K562 (cell line): ENCODE results near the gene UQCRHL. TPM values are rescaled to one million over a fixed set of nuclear protein-coding genes. Genes with fewer than 3 reads are reported as not detected.

Experiments used
- BHLHE40 ChIP-seq: IDR thresholded peaks from 2 replicates; pipeline ENCODE4 v1.6.1; 2011; ENCODE audit warnings: low read length, improper control_type of control experiment
- JUND ChIP-seq, 2 experiments: IDR thresholded peaks; 2 replicates in 1 of 2; 3 replicates in 1 of 2; pipeline ENCODE4 v1.6.1; 2011; ENCODE audit warnings: borderline replicate concordance in 2 of 2, low read depth in 2 of 2, low read length in 2 of 2, improper control_type of control experiment in 1 of 2, missing biosample characterization in 1 of 2, missing genetic modification characterization in 1 of 2, missing genetic modification reagents in 1 of 2
- SMAD1 ChIP-seq: fragments of 150-350 bp; IDR thresholded peaks from 2 replicates; pipeline ENCODE4 v1.6.1; 2014; ENCODE audit warnings: low read length, low read depth; ENCODE audit not compliant: partially characterized antibody
- TGIF2 ChIP-seq: sonication (generic); formaldehyde crosslinking; IDR thresholded peaks from 2 replicates; pipeline ENCODE4 v1.8.1; 2022; ENCODE audit warnings: mild to moderate bottlenecking, missing genetic modification reagents, moderate library complexity
- TRIM24 ChIP-seq, 2 experiments: fragments of 450-650 bp; IDR thresholded peaks; 2 replicates each; pipeline ENCODE4 v1.6.1; 2016
- ZNF24 ChIP-seq: fragments of 450-650 bp; IDR thresholded peaks from 2 replicates; pipeline ENCODE4 v1.6.1; 2016
- ZNF316 ChIP-seq: fragments of 450-650 bp; IDR thresholded peaks from 2 replicates; pipeline ENCODE4 v1.6.1; 2016
- ZNF41 ChIP-seq: fragments of 250-450 bp; sonication (Bioruptor Pico); conservative IDR thresholded peaks from 2 replicates; pipeline ENCODE4 v1.4.0; 2020; ENCODE audit warnings: mild to moderate bottlenecking
- polyA plus RNA-seq, 8 experiments: library from polyadenylated mRNA; depleted of rRNA in 4 of 8; stranded (reverse) in 5 of 8; unstranded in 3 of 8; fragments of >200 nt; fragmentation: Nextera tagmentation in 2 of 8; fragmentation: Illumina TruSeq in 1 of 8; extraction: Ambion mirVana in 2 of 8; extraction: Trizol in 1 of 8; gene quantifications; 2 replicates each; pipeline versions ENCODE4 v1.2.1 to v1.2.3, GENCODE V29; 2011 to 2014; ENCODE audit warnings: inconsistent platforms in 1 of 8, missing spikeins in 1 of 8
- total RNA-seq, 7 experiments: library from RNA; depleted of rRNA in 6 of 7; stranded (reverse); fragments of >200 nt in 6 of 7; fragmentation: Illumina TruSeq in 2 of 7; extraction: Trizol in 2 of 7; gene quantifications; 2 replicates each; pipeline versions ENCODE4 v1.2.1 to v1.2.3, GENCODE V29; 2011 to 2021; ENCODE audit warnings: low replicate concordance in 1 of 7
- TF ChIP-seq, protein P1 (sequence below): fragments of 250-450 bp; sonication (Bioruptor Pico); IDR thresholded peaks from 2 replicates; pipeline ENCODE4 v1.5.0; 2021; ENCODE audit warnings: mild to moderate bottlenecking, moderate library complexity
- TF ChIP-seq, protein P2 (sequence below), 2 experiments: fragments of 450-650 bp in 1 of 2; sonication (generic) in 1 of 2; formaldehyde crosslinking in 1 of 2; IDR thresholded peaks in 1 of 2; conservative IDR thresholded peaks in 1 of 2; 2 replicates each; pipeline versions ENCODE4 v1.6.1 to v1.8.1; 2016 to 2023; ENCODE audit warnings: mild to moderate bottlenecking in 2 of 2, moderate library complexity in 2 of 2, inconsistent platforms in 1 of 2, missing genetic modification reagents in 1 of 2
- TF ChIP-seq, protein P3 (sequence below): fragments of 200-800 bp; sonication (Bioruptor generic); IDR thresholded peaks from 2 replicates; pipeline ENCODE4 v1.6.1; 2016; ENCODE audit warnings: missing genetic modification characterization, missing compliant biosample characterization
- TF ChIP-seq, protein P4 (sequence below): fragments of 250-450 bp; sonication (Bioruptor Pico); IDR thresholded peaks from 2 replicates; pipeline ENCODE4 v1.5.0; 2021
- TF ChIP-seq, protein P5 (sequence below): sonication (generic); formaldehyde crosslinking; IDR thresholded peaks from 2 replicates; pipeline ENCODE4 v1.8.0; 2022; ENCODE audit warnings: missing genetic modification reagents, mild to moderate bottlenecking, moderate library complexity, borderline replicate concordance

UQCRHL gene
- total and polyA plus RNA-seq, 9 of the 15 experiments (the other 6 are each of a cell fraction or from before 2014, with no cell fraction given): 5.1 to 41.3 (median 21.8) TPM

DNA sequence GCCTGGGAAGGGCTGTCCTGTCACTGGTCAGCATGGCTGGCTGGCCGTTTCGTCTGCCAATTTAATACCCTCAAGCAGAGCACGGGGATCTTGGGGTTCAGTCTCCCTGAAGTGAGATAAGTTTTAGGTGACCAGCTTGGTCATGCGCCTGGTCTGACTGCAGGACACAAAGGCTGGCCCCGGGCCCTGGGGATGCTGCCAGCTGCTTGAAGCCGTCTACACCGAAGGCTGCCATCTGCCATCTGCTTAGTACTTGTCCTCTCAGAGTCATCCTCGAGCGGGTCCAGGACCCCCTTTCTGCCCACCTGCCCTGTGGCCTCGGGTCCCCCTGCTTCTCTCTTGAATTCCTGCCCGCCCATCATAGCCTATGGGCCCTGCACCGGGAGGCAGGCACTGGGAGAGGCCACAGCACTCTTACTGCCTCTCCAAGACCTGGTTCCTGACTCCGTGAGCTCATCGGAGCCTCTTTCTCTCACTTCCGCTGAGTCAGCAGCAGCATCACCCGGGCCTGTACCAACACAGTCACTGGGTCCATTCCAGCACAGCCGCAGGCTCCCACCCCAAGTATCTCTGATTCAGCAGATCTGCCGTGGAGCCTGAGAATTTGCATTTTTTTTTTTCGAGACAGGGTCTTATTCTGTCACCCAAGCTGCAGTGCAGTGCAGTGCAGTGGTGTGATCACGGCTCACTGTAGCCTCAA, 41.8 kb downstream of the UQCRHL start (continued):
- TF ChIP-seq, protein P1, sequence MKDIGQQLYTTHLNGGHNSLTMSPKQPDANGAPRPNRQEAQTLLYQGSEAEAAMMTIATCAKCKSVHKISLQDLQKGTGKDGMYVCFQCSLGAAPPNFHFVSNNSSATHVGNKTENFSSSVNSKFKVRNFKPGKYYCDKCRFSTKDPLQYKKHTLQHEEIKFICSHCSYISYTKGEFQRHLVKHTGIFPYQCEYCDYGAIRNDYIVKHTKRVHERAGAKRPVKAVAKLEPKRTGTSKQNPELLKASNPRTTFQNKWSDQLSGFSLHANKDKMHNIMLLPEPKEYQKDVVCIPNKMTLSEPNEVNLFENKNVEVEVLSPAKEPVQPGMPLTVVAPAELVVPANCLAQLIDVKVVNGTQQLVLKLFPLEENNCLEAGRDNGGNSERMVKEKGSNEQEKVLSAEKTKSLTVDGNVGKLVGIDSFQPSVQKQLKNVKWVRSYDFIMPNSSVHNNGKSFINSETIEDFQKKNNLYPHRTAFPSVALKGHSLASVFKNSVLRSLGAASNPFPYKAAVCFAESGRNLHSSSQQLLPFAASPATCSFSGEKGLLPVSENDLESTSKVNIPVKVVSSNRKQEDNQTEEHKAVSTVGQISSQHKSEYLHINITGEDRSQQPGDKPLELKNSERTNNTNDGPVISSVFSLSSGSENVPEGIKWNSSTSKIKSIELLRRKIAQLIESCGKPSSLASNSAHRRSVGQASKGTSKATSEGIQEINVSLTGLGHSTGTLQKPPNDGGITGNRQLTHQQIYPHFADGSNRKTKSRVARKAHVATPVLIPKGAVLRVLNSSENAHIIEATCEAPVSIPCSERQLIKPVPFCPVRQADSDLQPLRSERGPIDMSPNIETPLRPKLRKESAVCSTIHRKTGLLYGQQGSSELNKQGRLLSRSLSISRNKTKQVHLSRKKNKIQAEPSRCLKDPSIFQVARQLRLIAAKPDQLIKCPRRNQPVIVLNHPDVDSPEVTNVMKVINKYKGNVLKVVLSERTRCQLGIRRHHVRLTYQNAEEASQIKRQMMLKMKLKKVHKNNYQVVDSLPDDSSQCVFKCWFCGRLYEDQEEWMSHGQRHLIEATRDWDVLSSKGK: no peak
- TF ChIP-seq TRIM24 (IDR thresholded peaks at IDR 0.05): 0 out of 4 replicates have a peak, but pooled peaks of 1 of the 2 experiments have one; percentile 24
- TF ChIP-seq BHLHE40: peak; percentile 14; the same call in 1 of the 2 replicates
- peak; percentile 69 for TF ChIP-seq JUND (IDR thresholded peaks at IDR 0.05; ENCODE audit: borderline replicate concordance, low read depth, low read length)
- peak; percentile 37; the same call in 1 of the 3 replicates for TF ChIP-seq JUND (tag; IDR thresholded peaks at IDR 0.05; ENCODE audit: borderline replicate concordance, low read depth, low read length)
- TF ChIP-seq TGIF2 (CRISPR knock-in tag): no peak
- TF ChIP-seq ZNF41 (CRISPR knock-in tag): no peak
- no peak for TF ChIP-seq ZNF24
- TF ChIP-seq, protein P2, sequence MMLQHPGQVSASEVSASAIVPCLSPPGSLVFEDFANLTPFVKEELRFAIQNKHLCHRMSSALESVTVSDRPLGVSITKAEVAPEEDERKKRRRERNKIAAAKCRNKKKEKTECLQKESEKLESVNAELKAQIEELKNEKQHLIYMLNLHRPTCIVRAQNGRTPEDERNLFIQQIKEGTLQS (IDR thresholded peaks at IDR 0.05): peak; percentile 80
- TF ChIP-seq, protein P2 (CRISPR knock-in tag; conservative IDR thresholded peaks at IDR 0.05): no peak
- TF ChIP-seq, protein P3, sequence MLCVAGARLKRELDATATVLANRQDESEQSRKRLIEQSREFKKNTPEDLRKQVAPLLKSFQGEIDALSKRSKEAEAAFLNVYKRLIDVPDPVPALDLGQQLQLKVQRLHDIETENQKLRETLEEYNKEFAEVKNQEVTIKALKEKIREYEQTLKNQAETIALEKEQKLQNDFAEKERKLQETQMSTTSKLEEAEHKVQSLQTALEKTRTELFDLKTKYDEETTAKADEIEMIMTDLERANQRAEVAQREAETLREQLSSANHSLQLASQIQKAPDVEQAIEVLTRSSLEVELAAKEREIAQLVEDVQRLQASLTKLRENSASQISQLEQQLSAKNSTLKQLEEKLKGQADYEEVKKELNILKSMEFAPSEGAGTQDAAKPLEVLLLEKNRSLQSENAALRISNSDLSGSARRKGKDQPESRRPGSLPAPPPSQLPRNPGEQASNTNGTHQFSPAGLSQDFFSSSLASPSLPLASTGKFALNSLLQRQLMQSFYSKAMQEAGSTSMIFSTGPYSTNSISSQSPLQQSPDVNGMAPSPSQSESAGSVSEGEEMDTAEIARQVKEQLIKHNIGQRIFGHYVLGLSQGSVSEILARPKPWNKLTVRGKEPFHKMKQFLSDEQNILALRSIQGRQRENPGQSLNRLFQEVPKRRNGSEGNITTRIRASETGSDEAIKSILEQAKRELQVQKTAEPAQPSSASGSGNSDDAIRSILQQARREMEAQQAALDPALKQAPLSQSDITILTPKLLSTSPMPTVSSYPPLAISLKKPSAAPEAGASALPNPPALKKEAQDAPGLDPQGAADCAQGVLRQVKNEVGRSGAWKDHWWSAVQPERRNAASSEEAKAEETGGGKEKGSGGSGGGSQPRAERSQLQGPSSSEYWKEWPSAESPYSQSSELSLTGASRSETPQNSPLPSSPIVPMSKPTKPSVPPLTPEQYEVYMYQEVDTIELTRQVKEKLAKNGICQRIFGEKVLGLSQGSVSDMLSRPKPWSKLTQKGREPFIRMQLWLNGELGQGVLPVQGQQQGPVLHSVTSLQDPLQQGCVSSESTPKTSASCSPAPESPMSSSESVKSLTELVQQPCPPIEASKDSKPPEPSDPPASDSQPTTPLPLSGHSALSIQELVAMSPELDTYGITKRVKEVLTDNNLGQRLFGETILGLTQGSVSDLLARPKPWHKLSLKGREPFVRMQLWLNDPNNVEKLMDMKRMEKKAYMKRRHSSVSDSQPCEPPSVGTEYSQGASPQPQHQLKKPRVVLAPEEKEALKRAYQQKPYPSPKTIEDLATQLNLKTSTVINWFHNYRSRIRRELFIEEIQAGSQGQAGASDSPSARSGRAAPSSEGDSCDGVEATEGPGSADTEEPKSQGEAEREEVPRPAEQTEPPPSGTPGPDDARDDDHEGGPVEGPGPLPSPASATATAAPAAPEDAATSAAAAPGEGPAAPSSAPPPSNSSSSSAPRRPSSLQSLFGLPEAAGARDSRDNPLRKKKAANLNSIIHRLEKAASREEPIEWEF (CRISPR knock-in tag): no peak
- TF ChIP-seq SMAD1: no peak
- peak; percentile 99 for TF ChIP-seq ZNF316
- TF ChIP-seq, protein P4, sequence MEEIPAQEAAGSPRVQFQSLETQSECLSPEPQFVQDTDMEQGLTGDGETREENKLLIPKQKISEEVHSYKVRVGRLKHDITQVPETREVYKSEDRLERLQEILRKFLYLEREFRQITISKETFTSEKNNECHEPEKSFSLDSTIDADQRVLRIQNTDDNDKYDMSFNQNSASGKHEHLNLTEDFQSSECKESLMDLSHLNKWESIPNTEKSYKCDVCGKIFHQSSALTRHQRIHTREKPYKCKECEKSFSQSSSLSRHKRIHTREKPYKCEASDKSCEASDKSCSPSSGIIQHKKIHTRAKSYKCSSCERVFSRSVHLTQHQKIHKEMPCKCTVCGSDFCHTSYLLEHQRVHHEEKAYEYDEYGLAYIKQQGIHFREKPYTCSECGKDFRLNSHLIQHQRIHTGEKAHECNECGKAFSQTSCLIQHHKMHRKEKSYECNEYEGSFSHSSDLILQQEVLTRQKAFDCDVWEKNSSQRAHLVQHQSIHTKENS (CRISPR knock-in tag): no peak
- TF ChIP-seq, protein P5, sequence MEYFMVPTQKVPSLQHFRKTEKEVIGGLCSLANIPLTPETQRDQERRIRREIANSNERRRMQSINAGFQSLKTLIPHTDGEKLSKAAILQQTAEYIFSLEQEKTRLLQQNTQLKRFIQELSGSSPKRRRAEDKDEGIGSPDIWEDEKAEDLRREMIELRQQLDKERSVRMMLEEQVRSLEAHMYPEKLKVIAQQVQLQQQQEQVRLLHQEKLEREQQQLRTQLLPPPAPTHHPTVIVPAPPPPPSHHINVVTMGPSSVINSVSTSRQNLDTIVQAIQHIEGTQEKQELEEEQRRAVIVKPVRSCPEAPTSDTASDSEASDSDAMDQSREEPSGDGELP: peak; percentile 23; the same call in 1 of the 2 replicates
